Caki2 (cell line): Measurements from ENCODE around the gene CCDC78. TPM values are rescaled to one million over a fixed set of nuclear protein-coding genes. Genes with fewer than 3 reads are reported as not detected.

Experiments
- DNase-seq: peaks from one replicate; pipeline ENCODE4 v3.0.0-alpha.2; 2015; ENCODE audit warnings: low read depth
- in situ Hi-C: cut with HindIII; loops from 2 replicates; pipeline ENCODE4 v1.10.0; 2016; ENCODE audit warnings: low sequenced_read_pairs, low pct_unique_long_range_greater_than_20kb, mixed read lengths
- total RNA-seq: library from RNA; depleted of rRNA; stranded (reverse); fragments of >200 nt; shearing (Covaris generic); gene quantifications from 2 replicates; pipeline ENCODE4 v1.2.3, GENCODE V29; 2014; ENCODE audit warnings: low replicate concordance

The CCDC78 gene
- total RNA-seq, 1 experiment from 2014 or later, result 10.3 TPM

DNA sequence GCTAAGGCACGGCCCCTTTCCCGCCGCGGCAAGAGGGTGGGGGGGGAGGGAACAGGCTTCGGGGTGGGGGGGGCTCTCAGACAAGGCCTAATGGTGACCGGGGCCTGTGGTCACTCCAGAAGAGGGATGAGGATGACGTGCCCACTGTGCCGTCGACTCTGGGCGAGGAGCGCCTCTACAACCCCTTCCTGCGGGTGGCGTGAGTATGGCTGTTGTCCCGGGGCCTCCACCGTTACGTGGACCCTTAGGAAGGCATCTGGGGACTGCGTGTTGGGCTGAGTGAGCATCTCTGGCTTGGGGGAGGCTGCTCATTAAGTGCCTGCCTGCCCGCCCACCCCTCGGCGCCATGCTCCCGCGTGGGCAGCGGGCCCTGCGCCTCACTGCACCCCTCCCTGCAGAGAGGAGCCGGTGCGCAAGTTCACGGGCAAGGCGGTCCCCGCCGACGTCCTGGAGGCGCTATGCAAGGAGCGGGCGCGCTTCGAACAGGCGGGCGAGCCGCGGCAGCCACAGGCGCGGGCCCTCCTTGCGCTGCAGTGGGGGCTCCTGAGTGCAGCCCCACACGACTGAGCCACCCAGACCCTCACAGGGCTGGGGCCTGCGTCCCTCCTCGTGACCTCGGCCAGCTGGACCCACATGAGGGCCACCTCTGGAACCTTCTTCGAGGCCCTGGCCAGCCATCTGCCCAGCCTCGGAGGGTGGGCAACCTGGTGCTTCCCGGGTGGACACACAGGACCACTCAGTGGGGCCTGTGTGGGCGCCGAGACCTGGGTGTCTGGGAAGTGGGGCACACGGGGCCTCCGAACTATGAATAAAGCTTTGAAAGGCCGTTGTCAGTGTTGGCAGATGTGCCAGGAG lies 2.9 kb upstream of the CCDC78 start:
- in situ Hi-C loops, result no loop called here

DNA sequence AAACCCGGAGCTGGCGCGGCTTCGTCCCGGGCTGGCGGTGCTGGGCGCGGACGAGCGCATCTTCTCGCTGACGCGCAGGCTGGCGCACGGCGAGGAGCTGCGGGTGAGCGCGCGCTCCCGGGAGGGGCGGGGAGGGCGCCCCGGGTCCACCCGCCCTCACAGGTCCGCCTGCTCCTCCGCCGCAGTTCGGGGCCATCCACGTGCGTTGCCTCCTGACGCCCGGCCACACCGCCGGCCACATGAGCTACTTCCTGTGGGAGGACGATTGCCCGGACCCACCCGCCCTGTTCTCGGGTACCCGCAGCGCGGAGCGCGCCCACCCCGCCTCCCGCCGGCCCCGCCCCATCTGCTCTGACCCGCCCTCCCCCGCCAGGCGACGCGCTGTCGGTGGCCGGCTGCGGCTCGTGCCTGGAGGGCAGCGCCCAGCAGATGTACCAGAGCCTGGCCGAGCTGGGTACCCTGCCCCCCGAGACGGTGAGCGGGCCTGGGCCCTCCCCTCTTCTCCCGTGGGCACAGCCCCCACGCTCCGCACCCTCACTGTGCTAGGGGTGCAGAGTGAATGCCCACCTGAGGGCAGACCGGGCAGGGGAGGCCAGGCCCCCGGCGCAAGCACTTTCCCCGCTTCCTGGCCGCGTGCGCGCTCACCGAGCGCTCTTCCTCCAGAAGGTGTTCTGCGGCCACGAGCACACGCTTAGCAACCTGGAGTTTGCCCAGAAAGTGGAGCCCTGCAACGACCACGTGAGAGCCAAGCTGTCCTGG lies 2.1 kb upstream of the CCDC78 start:
- in situ Hi-C loops, result no loop called here
- DNase-seq, result peak; percentile 98

More for the DNA sequence above, 2.9 kb upstream of the CCDC78 start:
- DNase-seq, result no peak

DNA sequence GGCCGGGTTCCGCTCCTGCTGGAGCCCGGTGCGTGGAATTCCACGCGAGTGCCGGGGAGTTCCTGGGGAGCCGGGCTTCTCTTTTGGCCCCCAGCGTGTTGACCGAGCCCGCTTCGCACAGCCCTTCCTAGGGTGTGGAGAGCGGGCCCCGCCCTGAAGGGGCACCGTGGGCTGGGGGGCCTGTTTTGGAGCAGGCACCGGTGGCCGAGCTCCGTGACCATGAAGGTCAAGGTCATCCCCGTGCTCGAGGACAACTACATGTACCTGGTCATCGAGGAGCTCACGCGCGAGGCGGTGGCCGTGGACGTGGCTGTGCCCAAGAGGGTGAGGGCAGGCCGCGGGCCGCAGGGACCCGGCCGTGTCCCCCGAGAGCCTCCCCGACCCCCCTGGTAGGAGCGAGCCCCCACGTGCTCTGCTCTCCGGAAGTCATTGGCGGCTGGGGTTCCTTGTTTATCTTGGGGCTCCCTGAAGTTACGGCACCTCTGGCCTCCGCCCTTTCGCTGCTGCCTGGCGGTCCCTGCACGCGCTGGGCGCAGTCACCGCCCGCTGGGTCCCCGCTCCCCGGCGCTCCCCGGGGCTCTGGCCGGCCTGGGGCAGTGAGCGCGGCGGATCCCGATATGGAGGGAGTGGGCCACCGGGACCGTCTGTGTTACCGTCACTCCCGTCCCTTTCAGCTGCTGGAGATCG lies 1.2 kb upstream of the CCDC78 start:
- in situ Hi-C loops, result no loop called here
- peak; percentile 50 for DNase-seq

DNA sequence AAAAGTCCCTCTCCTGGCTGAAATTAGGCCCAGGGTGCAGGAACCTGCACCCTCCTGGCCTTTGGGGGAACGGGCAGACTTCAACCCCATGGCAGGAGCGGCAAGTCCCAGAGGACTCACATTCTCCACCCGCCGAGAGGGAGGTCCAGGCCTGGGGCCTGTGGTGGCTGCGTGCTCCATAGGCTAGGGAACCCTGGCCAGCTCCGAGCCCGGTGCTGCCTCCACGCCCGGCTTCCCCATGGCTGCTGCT lies 130 bp downstream of the CCDC78 start:
- no peak for DNase-seq
- in situ Hi-C loops, result no loop called here

DNA sequence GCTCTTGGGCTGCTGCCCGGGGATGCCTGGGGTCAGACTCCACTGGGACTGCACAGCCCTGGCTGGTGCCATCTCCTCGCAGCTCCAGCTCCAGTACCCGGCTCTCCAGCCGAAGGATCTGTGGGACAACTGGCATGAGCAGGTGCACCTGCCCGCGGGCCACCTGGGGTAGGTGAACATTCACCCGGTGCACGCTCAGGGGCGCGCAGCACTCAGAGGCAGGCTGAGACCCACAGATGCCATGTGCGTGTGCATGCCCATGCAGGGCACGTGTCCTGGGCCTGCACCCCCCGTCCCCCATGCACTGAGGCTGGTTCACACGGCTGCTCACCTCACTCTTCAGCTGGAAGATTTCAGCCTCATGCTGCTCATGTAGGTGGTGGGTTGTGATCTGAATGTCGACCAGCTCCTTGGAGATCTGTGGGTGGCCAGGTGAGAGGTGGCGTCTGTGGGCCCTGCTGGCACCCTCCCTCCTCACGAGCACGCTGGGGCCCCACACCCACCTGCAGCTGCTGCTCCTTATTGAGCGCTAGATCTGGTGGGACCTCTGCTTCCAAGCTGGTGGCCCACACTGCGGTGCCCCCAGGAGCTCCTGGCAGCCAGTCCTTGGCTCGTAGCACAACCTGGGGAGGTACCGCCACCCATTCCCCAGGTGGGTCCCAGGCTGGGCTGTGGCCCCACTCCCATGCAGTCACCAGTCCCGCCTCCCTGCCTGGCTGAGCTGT lies 618 bp downstream of the CCDC78 start:
- DNase-seq, result no peak
- in situ Hi-C loops, result no loop called here

DNA sequence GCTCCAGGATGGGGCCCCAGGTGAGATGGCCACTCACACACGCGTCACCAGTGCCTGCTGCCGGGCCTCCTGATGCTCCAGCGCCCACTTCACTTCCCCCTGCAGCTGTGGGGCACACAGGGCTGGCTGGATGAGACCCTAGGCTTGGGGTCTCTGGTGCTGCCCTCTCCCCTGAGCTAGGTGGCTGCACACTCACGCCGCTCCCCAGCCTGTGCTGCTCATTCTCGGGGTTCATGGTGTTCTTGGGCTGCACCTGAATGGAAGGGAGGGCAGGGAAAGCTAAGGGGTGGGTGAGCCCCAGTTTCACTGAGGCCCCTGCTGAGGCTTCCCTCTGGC lies 1.2 kb downstream of the CCDC78 start:
- DNase-seq, result no peak
- in situ Hi-C loops, result no loop called here

DNA sequence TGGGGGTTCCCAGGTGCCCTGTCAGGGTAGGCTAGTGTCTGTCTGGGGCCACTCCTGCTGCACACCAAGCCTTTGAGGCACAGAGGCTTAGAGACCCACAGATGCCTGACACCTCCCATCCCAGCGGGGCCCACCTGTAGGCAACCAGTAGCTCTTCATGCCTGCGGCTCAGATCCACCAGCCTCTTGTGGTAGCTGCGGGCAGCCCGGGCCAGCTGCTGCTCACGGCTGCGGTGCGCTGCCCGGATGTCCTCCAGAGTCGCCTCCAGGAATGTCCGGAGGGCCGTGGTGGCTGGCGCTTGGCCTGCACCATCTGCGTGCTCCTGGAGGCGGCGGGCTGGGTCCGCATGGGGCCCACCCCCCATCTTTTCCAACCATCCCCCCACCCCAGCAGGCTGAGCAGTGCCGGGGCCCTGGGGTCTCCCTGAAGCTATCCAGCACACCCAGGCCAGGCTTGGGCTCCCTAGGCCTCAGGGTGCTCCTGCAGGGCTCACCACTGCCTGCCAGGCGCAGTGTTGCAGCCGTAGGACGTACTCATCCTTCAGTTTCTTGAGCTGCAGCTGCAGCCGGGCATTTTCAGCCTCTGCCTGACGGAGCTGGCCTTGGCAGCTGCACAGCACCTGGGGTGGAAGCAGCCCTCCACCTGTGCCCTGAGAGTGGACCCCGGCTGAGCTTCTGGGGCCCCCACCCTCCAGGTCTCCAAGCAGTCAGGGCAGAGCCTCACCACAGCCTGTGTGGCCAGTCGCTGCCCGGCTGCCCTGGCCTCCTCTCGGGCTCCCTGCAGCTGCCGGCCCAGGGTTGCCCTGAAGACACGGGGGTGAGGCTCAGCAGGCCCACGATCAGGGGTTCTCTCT lies 1.8 kb downstream of the CCDC78 start:
- in situ Hi-C loops, result no loop called here
- no peak for DNase-seq

DNA sequence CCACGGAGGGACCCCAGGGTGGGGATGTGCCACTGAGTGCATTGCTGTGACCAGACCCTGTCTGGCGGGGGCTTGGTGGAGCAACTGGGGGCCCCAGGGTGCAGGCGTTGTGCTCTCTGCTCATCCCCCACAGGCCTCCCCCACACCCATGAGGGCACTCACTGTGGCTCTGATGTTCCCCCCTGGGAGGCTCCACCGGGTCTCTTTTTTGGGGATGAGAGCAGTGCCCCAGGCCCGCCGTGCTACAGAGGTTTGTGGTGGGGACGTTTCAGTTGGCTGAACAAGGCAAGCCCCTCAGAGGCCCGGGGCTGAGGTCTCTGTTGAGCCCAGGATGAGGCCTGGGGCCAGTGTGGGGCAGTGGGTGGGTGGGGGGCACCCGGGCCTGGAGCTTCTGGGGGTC lies 2.5 kb downstream of the CCDC78 start:
- in situ Hi-C loops, result no loop called here

DNA sequence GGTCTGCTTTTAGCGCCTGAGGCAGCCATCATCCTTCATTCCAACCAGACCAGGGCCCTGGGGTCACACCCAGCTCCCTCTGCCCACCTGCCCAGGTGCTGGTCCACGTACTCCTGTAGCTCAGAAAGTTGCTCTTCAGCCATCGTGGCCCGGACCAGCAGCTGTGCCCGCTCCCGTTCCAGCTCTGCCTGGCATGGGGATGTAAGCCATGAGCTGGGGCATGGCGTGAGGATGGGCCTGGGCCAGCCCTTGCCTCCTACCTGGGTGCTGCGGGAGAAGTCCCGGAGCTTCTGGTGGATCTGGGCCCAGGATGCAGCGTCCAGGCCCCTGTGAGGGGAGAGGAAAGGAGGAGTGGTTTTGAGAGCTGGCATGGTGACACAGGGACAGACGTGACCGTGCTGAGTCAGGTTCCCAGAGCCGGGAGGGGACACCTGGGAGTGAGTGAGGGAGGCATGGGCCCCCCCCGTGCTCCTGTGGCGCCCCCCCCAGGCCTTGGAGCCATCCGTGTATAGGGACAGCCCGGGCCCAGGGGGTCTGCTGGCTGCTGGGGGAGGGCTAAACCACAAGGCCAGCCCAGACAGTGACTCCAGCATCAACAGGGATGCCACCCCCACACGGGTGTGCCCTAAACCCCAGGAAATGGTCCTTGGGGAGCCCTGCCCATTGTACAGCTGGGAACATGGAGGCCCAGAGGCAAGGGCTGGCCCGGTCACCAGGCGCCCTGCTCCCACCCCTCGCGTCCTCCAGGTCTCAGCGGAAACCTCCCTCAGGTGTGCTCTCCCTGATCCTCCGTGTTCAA lies 3.2 kb downstream of the CCDC78 start:
- DNase-seq, result no peak
- in situ Hi-C loops, result no loop called here

More for the DNA sequence above, 2.5 kb downstream of the CCDC78 start:
- DNase-seq, result no peak

DNA sequence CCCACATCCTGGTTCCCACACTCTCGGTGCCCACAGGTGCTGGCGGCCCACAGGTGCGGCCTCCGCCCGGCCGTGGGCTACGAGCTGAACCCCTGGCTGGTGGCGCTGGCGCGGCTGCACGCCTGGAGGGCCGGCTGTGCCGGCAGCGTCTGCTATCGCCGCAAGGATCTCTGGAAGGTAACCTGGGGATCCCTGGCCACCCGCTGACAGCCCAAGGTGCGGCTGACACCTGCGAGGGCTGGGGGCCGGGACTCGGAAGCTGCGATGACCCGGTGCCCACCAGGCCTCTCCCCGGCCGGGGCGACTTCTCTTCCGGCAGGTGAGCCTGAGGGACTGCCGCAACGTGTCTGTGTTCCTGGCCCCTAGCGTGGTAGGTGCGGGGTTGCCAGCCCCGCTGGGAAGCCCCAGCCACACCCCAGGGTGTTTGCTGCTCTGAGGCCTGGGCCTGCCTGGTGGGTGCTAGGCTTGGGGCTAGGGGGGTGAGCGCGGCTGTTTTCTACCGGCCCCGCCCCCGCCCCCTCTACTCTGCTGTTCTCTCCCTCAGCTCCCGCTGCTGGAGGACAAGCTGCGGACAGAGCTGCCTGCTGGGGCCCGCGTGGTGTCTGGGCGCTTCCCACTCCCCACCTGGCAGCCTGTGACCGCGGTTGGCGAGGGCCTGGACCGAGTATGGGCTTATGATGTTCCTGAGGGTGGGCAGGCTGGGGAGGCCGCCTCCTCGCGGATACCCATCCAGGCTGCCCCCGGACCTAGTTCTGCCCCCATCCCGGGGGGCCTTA lies 4.3 kb downstream of the CCDC78 start:
- no peak for DNase-seq
- in situ Hi-C loops, result no loop called here

DNA sequence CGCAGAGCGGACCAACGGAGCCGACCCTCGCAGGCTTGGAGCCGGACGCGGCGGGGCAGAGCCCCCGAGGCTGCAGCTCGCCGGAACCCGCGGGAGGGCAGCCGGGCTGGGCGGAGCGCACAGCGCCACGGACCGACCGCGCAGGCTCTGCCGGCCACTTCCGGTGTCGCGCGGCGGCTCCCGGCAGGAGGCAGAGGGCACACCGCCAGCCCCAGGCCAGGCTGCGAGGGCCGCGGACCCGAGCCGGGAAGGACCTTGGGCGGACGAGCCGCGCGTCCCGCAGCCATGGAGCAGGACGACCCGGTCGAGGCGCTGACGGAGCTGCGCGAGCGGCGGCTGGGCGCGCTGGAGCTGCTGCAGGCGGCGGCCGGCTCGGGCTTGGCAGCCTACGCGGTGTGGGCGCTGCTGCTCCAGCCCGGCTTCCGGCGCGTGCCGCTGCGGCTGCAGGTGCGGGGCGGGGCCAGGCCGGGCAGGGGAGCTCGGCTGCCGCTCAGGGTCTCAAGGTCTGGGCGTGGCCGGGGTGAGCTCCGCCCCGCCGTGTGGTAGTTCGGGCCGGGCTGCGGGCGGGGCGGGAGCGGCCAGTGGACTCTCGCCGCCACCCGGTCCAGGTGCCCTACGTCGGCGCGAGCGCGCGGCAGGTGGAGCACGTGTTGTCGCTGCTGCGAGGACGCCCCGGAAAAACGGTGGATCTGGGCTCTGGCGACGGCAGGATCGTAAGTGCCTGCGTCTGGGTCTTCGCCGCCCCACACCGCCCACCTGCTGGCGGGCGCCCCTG lies 5.1 kb downstream of the CCDC78 start, which contains the start of gene ANTKMT:
TSS of gene ANTKMT (plus strand) at position 157 of the 775 bp plus-strand sequence. CDS start at position 286, 129 bp downstream.
- in situ Hi-C loops, result no loop called here
- peak; percentile 95 for DNase-seq

DNA sequence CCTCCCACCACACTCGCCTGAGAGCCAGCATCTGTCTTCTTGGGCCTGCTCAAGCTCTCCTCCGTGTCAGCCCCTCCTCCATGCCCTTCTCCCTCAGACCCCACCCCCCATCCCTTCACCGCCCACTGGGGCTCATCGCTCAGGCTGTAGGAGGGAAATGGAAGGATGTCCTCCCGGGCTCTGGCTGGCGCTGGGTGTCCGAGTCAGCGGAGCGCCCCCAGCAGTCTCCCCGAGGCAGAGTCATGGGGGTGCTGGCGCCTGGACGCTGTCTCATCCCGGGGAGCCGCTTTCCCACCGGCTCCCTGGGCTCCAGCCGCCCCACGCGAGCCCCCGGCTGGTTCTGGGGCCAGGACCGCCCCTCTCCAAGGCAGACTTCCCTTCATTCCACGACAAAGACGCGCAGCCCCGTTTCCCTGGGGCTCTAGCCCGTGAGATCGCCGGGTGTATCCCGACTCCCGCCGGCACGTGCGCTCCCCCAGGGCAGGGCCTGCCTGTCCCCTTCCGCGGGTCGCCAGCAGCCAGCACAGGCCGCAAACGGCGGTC lies 5.7 kb downstream of the CCDC78 start:
- in situ Hi-C loops, result no loop called here
- peak; percentile 85 for DNase-seq

DNA sequence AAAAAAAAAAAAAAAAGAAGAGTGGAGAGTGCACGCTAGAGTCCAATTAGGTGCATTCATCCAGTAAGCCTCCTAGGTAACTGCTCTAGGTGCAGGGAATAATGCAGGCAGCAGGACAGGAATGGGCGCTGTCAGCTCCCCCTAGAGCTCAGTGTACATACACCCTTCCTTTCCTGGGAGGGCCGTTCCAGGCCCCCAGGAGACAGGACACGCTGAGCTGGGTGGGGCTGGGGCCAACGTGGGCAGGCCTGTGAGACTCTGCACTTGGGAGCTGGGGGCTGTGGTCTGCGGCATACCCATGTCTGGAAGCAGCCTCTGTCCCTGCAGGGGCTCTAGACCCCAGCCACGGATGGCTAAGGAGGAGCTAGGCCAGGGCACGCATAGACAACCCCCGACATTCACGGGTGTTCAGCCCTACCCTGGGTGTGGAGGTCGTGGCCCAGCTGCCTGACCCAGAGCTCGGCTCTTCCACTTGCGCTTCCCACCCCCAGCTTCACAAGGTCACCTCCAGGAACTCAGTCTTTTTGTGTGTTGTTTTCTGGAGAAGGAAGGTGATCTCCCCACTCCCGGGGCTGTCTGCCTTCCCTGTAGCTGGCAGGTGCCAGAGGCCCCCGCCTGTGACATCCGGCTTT lies 6.3 kb downstream of the CCDC78 start:
- in situ Hi-C loops, result no loop called here
- peak; percentile 75 for DNase-seq

DNA sequence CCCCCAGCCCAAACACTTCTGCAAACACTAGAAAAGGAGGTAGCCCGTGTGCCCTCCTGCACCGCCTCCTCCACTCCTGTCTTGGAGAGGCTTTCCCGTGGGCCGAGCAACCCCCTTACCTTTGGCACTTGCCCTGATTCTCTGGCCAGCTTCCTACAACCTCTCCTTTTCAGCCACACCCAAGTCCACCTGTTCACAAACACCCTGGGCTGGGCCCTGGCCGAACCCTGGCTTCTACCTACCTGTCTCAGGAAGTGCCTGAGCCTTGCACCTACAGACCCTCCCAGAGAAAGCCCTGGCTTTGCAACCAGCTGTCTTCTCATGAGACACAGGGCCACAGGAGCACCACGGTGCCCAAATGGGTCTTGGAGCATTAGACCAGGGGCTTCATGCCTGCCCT lies 7.3 kb downstream of the CCDC78 start:
- no peak for DNase-seq
- in situ Hi-C loops, result no loop called here

DNA sequence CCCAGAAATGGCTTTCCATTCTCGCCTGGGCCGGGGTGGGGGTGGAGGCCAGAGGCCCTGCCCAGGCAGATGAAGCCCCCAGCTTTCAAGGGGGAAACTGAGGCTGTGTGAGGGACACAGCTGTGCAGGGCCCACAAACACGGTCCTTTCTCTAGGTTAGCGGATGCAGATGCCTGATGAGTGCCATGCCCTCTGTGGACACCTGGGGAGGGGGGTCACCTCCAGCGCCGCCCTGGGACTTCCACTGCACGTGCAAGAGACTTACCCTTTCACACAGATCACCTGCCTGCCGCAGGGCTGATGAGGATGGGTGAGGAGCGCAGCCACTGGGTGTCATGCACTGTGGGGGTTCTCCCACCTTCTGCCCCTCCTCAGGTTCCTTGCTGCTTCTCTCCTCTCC lies 7.9 kb downstream of the CCDC78 start:
- in situ Hi-C loops, result no loop called here
- no peak for DNase-seq
